HS-5 (cell line): Measurements from ENCODE around the gene JARID2.
"Not testable (repeated sequence)": the region's sequence is repeated elsewhere in the genome, so short reads cannot be mapped to it uniquely, and the experiment has no call there.

Experiments
- DNase-seq: peaks from one replicate; pipeline ENCODE4 v3.0.0-alpha.2; 2012; ENCODE audit warnings: low read depth

JARID2 gene

DNA sequence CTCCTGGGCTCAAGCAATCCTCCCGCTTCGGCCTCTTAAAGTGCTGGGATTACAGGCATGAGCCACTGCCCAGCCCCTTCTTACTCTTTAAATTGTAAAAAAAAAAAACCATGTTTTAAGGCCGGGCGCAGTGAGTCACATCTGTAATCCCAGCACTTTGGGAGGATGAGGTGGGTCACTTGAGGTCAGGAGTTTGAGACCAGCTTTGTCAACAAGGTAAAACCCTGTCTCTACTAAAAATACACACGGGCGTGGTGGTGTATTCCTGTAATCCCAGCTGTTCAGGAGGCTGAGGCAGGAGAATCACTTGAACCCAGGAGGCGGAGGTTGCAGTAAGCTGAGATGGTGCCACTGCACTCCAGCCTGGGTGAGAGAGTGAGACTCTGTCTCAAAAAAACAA is 43.6 kb downstream of the JARID2 start:
- DNase-seq, result not testable (repeated sequence)

DNA sequence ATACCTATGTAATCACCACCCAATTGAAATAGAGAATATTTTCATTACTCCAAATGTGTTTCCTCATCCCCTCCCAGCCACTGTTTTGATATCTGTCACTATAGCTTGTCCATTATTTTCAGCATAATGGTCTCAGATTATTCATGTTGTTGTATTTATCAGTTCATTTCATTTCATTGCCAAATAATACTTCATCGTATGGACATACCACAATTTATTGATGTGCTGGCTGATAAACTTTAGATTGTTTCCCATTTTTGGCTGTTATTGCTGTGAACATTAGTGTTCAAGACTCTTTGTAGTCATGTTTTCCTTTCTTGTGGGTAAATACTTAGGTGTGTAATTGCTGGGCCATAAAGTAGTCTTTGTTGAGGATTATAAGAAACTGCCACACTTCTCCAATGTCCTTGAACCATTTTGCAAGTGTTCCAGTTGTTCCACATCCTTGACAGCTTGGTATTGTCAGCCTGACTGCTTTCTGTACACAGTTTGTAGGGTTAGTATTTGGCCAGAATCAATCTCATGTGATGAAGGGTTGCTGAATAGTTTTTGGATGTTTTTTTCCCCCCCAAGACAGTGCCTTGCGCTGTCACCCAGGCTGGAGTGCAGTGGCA is 44.3 kb downstream of the JARID2 start:
- no peak for DNase-seq

DNA sequence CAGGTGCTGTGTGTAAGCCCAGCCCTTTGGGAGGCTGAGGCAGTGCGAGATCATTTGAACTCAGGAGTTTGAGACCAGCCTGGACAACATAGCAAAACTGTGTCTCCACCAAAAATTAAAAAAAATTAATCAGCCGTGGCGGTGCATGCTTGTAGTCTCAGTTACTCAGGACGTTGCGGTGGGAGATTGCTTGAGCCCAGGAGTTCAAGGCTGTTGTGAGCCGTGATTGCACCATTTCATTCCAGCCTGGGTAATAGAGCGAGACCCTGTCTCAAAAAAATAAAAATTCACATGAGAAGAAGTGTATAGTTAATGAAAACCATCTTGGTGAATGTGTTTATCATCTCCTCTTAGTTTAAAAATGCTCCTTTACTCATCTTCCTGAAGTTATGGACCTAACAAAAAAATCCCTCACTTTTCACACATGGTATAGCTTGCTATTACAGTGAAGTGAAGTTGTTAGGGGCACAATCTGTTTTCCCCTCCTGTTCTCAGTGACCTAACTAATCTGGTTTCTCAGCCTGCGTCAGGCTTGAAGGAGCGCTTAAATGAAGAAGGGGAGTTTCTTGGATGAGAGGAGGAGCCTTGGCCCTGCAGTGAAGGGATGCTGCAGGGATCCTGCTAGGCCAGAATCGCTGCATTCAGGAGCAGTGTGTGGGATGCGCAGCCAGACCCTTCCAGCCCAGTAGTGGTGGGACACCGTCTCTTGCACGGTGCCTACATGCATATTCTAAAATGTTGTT is 45.3 kb downstream of the JARID2 start:
- DNase-seq, result no peak

DNA sequence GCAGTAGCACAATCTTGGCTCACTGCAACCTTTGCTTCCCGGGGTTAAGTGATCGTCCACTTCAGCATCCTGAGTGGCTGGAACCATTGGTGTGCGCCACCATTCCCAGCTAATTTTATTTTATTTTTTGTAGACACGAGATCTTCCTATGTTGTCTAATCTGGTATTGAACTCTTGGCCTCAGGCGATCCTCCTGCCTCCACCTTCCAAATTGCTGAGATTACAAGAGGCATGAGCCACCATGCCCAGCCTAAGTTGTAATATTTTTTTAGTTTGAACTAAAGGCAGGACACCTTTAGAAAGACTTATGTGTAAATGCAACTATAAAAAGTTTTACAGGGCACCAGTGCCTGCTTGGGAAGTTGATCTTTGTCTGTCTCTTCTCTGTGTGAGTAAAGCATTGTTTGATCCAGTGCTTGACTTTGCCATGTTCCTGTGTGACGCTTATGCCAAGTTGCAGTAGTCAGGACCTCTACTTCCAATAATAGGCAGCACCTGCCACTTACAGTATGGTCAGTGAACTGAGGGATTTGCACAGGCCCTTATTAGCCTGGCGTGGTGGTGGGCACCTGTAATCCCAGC is 46.9 kb downstream of the JARID2 start:
- DNase-seq, result no peak

DNA sequence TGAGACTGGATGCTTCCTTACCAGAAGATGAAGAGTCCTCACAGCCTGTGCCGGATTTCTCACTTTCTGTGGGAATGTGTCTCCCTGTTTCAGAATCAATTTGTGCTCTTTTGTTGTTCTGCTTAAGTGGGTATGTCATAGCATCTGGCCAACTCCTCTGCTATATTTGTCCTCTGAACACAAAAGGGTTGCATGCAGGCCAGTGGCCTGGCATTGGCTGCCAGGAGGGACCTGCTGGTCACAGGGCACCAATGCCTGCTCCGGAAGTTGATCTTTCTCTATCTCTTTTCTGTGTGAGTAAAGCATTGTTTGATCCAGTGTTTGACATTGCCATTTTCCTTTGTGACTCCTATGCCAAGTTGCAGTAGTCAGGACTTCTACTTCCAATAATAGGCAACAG is 47.8 kb downstream of the JARID2 start:
- no peak for DNase-seq

DNA sequence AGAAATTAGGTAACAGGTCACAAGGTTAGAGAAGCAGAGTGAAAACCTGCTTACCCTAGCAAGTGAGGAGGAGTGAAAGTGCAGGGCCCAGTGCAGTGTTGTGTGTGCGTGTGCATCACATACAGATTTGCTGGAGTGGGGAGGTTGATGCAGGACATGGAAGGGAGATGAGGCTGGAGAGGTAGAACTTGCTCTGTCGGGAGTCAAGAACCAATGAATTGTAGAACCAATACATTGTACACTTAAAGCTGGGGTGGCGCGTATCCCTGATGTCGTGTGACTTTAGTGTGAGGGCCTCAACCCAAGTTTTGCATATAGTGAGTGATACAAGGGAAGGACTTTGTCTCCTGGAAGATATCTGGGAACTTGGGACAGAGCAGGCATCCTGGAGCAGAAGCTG is 48.6 kb downstream of the JARID2 start:
- no peak for DNase-seq

DNA sequence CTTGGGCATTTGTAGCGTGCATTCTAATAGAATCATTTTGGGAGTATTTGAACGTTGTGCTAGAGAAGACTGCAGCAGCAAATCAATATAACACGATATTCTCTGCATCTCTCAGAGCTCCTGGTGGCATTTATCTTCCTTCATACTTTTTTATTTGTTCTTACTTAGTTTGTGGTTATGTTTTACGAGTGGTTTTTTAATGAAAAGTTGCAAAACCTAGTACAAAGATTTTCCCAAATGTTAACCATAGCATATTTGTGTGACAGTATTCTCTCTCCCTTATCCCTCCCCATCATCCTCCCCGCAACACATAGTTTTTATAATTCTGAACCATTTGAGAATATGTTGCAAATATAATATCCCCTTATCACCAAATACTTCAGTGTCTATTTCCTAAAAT is 50.4 kb downstream of the JARID2 start:
- no peak for DNase-seq

DNA sequence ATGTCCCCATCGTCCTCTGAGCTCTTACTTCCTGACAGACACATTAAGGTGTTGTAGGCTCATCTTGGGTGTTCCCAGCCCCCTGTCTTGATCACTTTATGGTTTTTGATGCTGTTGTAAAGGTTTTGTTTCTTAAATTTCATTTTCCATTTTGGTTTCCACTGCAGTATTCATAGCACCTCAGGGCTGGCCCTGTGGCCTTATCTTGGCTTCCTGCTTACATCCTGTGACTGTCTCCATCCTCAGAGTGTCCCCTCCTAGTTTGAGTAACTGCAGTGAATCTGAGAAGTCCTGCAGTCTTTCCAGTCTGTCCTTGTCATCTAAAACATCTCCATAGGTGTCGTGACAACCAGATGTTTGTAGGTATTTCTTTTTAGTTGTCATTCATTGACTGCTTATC is 50.9 kb downstream of the JARID2 start:
- DNase-seq, result no peak

DNA sequence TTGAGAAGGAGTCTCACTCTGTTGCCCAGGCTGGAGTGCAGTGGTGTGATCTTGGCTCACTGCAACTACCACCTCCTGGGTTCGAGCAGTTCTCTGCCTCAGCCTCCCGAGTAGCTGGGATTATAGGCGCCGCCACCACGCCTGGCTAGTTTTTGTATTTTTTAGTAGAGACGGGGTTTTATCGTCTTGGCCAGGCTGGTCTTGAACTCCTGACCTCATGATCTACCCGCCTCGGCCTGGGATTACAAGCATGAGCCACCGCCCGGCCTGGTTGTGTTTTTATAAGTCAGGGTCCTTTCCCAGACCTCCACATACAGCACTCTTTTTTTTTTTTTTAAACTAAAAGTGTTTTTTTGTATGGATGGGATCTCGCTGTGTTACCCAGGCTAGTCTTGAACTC is 51.3 kb downstream of the JARID2 start:
- DNase-seq, result not testable (repeated sequence)

DNA sequence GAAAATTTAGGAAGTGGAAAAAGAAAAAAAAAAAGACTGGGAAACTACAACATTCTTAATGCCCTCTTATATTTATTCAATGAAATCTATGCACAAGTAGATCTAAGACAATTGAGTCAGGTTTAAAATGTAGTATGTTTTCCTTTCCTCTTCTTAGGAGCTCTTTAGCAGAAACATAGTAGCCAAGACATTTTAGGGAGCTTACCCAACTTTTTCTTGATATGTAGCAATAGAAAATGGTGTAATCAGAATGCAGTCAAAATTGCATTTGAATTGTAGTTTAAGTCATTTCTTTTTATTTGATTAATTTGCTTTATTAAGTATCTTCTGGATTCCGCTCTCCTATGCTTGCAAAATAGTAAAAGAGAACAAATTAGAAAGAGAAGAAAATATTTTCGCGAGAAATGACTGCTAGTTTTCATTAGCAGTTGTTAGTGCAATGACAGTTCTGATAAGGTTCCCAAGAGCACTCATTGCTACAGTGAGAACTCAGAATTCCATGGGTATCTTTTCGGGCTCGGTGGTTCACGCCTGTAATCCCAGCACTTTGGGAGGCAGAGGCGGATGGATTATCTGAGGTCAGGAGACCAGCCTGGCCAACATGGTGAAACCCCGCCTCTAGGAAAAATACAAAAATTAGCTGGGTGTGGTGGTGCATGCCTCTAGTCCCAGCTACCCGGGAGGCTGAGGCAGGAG is 52.2 kb downstream of the JARID2 start:
- DNase-seq, result no peak

DNA sequence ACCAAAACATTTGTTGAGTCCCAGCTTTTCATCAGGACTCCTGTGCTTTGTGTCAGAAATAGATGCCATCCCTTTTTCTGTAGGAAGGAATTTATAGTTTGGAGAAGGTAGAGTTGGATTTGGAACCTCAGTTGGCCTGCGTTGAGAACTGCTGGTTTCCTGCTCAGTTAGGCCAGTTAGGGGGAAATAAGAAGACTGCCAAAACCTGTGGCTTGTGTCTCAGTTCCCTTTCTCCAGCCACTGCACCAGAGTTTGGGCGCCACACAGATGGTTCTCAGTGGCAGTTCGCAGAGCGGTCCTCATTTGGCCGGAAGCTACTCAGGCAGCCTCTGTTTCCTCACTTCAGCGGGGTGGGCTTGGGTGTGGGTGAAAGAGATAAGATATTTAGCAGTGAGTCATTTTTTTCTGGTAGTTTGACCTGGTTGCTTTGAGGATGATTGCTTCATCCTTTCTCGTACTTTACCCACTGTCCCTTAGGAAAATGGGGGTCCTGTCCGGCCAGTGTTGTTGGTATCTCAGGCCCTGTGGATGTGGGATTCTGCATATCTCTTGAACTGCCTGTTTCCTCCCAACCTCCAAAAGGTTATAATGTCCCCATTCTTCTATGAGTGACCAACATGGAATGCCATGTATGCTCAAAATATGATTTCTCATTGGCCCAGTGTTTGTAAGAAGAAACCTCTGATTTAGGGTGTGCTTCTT is 53.7 kb downstream of the JARID2 start:
- peak; percentile 47 for DNase-seq

DNA sequence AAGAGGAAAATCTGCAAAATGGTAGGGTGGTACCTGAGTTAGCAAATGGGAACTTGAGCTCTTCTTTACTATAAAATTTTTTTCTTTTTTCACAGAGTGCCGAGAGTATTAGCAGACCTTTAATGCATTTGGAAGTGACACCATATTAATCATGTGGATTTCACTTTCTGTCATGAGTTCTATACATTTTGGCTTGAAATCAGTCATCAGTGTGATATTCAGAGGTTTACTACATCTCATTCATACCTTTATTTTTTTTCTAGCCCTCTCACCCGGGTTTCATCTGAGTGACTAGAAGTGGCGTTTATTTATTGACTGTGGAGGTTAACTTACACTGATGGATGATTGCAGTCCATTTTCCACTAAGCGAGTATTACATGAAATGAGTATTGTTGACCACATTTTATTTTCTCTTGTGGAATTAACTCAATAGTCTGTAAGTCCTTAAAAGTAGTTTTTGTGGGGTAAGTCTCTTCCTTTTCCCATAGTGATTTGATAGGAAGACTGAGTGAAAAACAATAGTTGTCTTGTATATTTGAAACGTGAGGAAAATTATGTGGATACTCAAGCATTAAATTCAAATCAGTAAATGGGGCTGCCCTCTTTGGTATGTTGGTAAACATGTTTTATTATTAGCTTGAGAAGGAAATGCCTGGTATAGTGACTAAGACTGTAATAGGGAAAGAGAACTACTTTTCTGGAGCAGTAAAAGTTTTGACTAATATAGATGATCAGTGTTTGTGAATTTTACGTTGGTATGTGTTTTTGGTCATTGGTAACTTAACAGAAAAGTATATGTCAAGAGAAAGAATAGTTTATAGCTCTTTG is 55.5 kb downstream of the JARID2 start:
- DNase-seq, result no peak

DNA sequence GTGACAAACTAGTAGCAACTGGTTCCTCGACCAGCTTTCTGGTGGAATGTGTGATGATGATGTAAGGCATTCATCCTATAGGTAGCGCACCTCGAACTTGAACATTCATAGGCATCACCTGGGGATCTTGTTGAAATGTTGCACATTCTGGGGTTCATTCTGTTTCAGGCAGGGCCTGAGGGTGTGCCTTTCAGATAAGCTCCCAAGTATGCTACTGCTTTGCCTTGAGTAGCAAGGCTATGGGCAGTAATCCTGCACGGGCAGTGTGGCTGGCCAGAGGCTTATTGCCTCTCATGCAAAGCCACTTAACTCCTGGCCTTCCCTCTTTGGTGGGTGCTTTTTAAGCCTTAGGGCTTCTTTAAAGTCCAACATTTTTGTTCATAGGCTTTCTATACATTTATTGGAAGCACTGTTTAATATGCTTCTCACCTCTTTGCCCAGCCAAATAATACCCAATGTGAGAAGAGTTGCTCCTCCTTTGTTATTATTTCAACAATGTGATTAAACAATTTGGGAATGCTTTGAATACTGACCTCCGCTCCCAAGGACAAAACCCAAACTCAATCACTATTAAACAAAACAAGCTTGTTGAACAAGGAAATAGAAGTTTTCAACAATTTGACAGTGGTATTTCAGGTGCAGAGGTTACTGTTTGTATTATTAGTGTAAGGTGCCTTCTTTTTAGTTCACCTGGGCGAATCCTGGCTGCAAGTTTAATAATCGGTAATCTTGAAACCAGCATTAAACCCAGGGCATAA is 57.5 kb downstream of the JARID2 start:
- DNase-seq, result no peak

DNA sequence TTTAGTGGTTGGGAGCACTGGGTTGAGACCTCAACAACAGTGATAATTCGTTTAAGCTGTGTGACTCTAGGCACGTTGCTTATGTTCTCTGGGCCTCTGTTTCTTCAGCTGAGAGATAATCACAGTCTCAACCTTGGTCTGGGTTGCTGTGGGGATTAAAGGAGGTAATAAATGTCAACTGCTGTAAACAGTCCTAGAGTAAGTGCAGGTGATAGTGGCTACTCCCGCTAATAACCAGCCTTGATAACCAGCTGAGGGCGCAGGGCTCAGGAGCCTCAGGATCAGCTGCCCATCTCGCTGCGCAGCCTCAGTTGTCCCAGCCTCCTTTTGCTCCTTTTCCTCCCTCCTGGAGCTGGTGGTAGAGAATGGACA is 58.0 kb downstream of the JARID2 start:
- no peak for DNase-seq

DNA sequence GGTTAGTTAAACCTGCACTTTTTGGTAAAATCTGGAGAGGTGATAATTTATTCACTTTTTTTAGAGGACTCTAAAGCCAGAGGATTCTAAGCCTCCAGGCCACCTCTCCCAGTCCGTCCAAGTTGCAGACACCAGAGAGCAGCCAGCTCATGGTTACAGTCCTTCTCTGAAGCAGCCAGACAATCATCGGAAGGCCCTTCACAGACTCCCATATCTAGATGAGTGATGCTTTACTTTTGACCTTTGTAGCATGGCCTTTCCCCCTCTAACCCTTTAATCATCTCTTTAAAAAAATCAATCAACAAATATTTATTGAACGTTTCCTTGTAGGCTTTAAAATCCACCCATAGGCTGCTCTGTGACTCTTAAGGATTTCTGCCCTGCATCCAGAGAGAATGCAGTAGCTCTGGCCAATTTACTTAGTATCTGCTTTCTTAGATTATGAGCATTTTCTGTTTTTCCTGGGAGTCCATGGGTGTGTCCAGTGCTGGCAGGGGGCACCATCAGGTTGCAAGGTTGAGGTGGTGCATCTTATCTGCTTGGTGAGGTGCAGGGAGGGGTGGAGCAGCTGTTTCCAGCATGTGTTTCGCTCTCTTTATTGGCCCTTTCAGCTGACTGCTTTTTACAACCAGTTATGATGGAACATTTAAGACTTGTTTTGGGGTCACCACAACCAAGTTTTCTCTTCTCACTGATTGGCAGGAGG is 58.6 kb downstream of the JARID2 start:
- DNase-seq, result no peak

DNA sequence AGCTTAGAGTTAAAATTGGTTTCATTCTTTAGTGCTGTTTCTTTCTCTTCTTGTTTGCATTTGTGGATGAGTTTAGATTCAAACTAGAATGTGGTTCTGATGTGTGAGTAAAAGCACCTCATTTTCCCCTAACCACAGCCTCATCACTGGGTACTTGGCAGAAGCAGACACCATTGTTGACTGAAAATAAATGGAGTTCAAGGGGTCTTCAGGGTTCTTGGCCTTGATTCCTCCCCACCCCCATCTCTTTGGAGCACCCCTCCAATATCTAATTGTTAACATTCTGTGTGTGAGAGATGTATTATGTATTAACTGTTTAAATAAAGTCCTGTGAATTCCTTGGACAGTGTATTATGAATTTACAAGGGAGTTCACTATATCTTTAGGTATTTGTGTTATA is 59.6 kb downstream of the JARID2 start:
- DNase-seq, result no peak

DNA sequence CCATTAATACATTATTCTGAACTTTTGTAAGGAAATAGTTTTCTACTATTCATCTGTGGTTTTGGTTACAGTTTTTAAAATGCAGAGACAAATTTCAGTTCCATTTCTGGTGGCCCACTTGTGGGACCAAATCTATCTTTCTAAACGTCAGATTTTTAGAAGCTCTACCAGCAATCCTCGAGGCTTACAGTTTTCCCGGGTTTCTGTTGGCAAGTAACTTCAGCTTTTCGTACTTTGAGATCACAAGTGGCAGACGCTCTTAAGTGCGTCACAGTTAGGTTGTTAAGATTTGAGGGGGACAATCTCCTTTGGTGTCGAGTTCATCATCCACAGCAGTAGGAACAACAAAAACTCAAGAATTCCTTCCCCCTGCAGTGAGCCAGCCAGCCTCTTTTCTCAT is 60.0 kb downstream of the JARID2 start:
- no peak for DNase-seq

DNA sequence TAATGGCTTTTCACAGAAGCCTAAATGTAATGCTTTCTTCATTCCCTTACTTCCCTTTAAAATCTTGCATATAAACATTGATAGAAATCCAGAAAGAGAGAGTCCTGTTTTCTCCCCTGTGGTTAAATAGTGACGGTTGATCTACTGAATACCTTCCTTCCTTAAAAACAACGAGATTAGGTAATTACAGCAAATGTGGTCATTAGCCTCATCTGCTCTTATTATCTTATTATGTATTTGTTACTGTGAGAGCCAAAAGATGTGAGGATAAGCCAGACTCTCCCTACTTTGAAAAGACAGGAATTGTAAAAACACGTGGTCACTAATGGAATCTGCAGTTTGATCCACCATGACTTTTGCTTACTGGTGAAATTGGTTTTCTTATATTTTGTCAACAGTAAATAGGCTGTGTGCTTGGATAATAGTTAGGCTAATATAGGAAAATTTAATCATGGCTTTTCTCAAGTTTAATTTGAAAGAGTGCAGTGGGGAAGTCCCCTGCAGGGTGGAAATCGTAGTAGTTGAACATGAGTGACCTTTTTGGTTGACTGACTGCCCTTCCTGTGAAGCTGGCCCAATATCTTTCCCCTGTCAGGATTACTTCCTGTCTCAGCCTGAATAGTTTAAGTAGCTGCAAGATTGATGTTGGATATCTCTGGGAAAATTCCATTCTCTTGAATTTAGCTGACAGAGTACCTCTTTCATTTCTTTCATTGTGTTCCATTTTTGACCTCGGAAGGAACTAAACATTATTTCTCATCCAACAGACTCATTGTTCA is 62.8 kb downstream of the JARID2 start:
- no peak for DNase-seq

DNA sequence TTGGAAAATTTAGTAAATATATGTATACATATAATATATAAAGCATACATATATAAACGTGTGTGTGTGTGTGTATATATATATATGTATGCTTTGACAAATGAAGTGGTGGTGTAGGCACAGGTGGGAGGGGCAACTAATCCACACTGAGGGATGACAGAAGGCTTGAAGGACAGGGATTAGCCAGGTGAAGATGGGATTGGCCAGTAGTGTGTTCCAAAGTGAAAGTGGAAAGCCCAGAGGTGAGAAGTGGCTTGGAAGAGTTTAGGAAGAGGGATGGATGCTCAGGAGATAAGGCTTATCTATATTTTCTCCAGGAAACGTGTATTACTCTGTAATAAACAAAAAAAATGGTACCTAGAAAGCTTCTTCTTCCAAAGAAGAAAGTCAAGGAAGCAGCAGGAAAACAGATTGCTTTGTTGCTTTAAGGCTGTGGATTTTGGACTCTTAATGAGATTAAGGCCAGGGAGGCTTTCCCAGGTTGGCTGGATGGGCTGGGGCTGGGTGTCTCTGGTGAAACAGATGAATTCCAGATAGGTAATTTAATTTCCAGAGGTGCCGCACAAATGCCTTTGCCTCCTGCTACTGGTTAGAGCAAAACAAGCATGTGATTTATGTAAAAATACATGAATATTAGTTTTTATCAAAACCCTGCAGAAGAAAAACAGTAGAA is 63.9 kb downstream of the JARID2 start:
- no peak for DNase-seq
